ENCODE results near the gene PBXIP1.
A peak's percentile ranks its signal among the peaks of the same experiment; 100 is the strongest.

Gene PBXIP1

DNA sequence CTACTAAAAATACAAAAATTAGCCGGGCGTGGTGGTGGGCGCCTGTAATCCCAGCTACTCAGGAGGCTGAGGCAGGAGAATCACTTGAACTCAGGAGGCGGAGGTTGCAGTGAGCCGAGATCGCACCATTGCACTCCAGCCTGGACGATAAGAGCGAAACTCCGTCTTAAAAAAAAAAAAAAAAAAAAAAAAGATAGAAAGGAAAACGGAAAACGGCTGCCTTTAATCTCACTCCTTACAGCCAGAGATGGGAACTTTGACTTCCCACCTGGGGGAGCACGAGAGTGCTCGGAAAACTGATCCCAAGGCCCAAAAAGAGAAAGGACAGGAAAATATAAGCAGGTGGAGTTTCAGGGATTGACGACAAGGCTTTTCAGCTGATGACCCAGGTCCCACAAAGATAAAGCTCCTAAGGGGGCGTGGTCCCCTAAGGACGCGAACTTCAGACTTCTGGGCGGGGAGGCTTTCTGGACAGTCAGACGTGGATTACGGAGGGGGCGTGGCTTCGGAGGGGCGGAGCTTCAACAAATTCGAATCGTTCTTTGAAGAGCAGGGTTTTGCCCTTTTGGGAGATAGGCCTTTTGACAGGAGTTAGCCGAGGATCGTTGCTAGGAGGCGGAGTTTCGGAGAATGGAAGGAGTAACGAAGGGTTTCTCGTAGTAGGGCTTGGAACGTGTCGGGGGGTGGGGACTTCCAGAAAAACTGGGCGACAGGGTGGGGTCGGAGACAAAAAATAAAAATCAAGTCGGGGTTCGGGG, 17.6 kb upstream of the PBXIP1 start:
- POLR2A ChIA-PET (ENCODE audit: low non-redundant PET): interaction anchor here (0.7 to 3.9 kb wide), 6 partner anchors 10 to 415 kb away, joined by 3 to 24 read pairs (median 4); partner anchors contain the start of genes FLAD1 and PYGO2
- CTCF ChIA-PET: interaction anchor here (0.6 to 1.2 kb wide), 3 partner anchors 24 to 88 kb away, joined by 3 to 4 read pairs (median 3); no protein-coding TSS in a partner anchor
- DNase-seq (ENCODE audit: low spot score): peak; percentile 84
- TF ChIP-seq CTCF (conservative IDR thresholded peaks at IDR 0.05; ENCODE audit: low read depth): no peak
- H3K27ac ChIP-seq: peak overlapping the region; percentile 100

DNA sequence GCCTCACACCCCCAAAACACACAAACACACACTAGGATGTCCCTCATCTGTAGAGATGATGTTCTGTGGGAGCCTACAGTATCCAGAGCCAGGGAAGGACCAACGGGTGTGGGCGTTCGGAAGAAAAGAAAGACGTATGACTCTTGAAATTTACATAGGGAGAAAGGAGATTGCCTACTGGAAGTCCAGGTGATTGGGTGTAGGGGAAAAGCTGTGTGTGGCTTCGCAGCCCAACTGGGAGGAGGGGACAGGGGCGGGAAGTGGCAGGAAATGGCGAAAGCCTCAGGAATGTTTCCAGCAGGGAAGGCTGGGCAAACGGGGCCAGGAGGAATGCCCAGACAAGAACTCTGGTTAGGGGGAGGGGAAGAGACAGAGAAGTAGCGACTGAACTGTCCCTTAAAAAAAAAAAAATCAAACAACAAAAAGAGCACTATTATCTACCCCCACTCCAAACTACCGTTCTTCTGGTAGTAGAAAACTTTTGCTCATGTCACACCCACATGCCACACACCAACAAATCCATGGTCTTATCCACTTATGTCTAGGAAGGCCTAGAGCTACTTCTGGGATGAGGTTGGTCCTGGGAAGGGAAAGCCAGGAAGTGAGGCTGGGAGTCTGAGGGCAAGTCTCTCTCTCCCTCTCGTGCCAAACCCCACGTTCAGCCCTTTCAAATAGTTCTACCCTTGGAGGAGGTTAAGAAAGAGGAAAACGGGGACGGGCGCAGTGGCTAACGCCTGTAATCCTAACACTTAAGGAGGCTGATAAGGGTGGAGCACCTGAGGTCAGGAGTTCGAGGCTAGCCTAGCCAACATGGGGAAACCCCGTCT, 16.8 kb upstream of the PBXIP1 start:
- TF ChIP-seq CTCF (conservative IDR thresholded peaks at IDR 0.05; ENCODE audit: low read depth): no peak
- ChIA-PET CTCF (interaction anchor here (0.6 to 1.2 kb wide), 4 partner anchors 23 to 673 kb away, joined by 3 to 4 read pairs (median 4); no protein-coding TSS in a partner anchor), POLR2A (ENCODE audit: low non-redundant PET) (interaction anchor here (0.7 to 3.9 kb wide), 3 partner anchors 11 to 204 kb away, joined by 3 to 24 read pairs (median 3); partner anchors contain the start of gene PYGO2)
- DNase-seq (ENCODE audit: low spot score): peak; percentile 88
- H3K27ac ChIP-seq: peak overlapping the region; percentile 100

DNA sequence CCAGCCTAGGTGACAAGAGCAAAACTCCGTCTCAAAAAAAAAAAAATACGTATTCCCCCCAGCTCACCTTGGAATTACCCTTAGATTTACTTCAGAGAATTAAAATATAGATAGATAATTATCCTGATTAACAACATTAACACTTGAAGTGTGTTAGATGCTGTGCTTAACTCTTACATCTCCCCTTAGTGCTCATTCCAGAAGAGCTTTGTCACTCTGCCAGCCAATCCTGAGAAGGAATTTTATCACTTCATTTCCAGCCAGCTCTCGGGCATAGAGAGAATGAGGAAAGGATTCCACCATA, 16.3 kb upstream of the PBXIP1 start:
- POLR2A ChIA-PET (ENCODE audit: low non-redundant PET): interaction anchor here (0.7 to 3.9 kb wide), 2 partner anchors 11 to 205 kb away, joined by 3 to 24 read pairs; partner anchors contain the start of gene PYGO2
- H3K27ac ChIP-seq: peak overlapping the region; percentile 100
- CTCF ChIA-PET: interaction anchor here (0.6 to 1.2 kb wide), 4 partner anchors 24 to 674 kb away, joined by 3 to 4 read pairs (median 4); no protein-coding TSS in a partner anchor
- DNase-seq (ENCODE audit: low spot score): no peak
- no peak for TF ChIP-seq CTCF (conservative IDR thresholded peaks at IDR 0.05; ENCODE audit: low read depth)

GRCh38 chr1:154971341-154971998, 15.6 kb upstream of the PBXIP1 start:
- TF ChIP-seq CTCF (conservative IDR thresholded peaks at IDR 0.05; ENCODE audit: low read depth): no peak
- H3K27ac ChIP-seq: peak overlapping the region; percentile 100
- POLR2A ChIA-PET (ENCODE audit: low non-redundant PET): interaction anchor here (0.7 to 3.9 kb wide), 5 partner anchors 10 to 30 kb away, joined by 3 to 24 read pairs (median 4); partner anchors contain the start of genes FLAD1, PBXIP1 and PYGO2
- DNase-seq (ENCODE audit: low spot score): no peak
- CTCF ChIA-PET: interaction anchor here (1.0 to 1.1 kb wide), 2 partner anchors 82 to 90 kb away, joined by 3 read pairs; no protein-coding TSS in a partner anchor

- ChIA-PET CTCF (interaction anchor here (0.5 to 1.5 kb wide), 5 partner anchors 16 to 121 kb away, joined by 3 to 6 read pairs (median 4); no protein-coding TSS in a partner anchor), POLR2A (ENCODE audit: low non-redundant PET) (interaction anchor here (0.5 to 3.9 kb wide), 8 partner anchors 9 to 635 kb away, joined by 3 to 24 read pairs (median 4); partner anchors contain the start of genes FLAD1, PBXIP1 and PYGO2)
- peak within 1 kb of the TSS; percentile 100 for H3K27ac ChIP-seq
- DNase-seq (ENCODE audit: low spot score): peak; percentile 96
- TF ChIP-seq CTCF (conservative IDR thresholded peaks at IDR 0.05; ENCODE audit: low read depth): no peak
Measured at GRCh38 chr1:154970631-154971340, 14.9 kb upstream of the PBXIP1 start, which contains the start of gene SHC1. Gene SHC1 (minus strand): TSS chr1:154970747. CDS start chr1:154970526, 221 bp downstream.
